Stimulated activated CD4-positive, alpha-beta T cell treated with anti-CD3 and anti-CD28 coated beads, TNF-alpha, amount 100 ng/mL, for 1 hour (primary cell): ENCODE measurements around the gene SRPK2.
"Not testable (repeated sequence)": the region's sequence is repeated elsewhere in the genome, so short reads cannot be mapped to it uniquely, and the experiment has no call there.

Source experiments
- DNase-seq, 3 donors: peaks; one replicate each; pipeline ENCODE4 v3.0.0-alpha.2; 2020; ENCODE audit warnings: low read depth in 3 of 3, low spot score in 1 of 3

Gene SRPK2

DNA sequence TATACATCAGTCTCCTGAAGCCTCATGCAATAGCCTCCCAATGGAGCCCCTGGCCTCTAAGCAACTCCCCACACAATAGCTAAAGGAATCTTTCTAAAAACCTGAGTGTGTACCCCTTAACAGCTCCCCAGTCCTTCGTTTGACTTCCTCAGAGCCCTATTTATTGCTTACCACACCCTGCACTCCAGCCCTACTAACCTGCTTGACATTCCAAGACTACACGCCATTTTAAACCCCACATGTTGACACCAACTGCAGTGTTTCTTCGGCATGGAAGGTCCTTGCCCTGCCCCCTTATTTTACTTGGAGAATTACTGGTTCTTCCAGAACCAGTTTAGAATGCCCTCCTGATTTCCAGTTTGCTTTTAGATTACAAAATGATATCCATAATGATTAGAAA, 10.8 kb downstream of the SRPK2 start:
- no peak for DNase-seq

DNA sequence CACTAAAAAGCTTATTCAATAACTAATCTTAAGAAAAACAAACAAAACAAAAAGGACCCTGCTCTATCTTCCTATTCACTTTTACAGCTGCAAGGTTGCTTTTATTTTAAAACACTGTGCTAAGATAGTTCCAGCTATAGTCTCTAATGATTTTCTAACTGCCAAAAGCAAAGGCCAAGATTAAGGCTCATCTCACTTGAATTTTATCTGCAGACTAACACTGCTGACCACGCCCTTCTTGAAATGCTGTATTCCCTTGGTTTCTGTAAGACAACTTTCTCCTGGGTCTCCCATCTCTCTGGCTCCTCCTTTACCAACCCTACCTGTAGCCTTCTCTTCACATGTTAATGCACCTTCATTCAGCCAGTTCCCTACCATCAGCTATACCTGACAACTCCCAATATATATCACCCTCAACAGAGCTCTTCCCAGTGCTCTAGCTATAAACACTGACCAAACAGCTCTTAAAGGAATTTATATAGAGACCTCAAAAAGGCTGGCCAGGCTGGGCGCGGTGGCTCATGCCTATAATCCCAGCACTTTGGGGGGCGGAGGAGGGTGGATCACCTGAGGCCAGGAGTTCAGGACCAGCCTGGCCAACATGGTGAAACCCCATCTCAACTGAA, 11.7 kb downstream of the SRPK2 start:
- DNase-seq, result no peak

DNA sequence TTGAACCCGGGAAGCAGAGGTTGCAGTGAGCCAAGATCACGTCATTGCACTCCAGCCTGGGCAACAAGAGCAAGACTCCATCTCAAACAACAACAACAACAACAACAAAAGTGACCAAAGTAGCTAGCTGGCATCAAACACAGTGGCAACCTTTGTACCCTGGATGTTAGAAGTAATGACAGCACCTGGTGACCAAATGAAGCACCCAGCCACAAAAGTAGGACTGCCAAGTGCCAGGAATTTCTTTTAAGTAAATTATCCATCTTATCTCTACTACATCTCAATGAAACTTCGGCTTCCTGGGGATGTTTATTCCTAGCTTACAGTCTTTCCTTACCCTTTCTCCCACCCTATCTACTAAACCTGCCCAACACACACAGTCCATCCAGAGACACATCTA, 18.8 kb downstream of the SRPK2 start:
- DNase-seq, result no peak

- DNase-seq, result no peak
Measured at GRCh38 chr7:105367458-105367857, 21.3 kb downstream of the SRPK2 start.

DNA sequence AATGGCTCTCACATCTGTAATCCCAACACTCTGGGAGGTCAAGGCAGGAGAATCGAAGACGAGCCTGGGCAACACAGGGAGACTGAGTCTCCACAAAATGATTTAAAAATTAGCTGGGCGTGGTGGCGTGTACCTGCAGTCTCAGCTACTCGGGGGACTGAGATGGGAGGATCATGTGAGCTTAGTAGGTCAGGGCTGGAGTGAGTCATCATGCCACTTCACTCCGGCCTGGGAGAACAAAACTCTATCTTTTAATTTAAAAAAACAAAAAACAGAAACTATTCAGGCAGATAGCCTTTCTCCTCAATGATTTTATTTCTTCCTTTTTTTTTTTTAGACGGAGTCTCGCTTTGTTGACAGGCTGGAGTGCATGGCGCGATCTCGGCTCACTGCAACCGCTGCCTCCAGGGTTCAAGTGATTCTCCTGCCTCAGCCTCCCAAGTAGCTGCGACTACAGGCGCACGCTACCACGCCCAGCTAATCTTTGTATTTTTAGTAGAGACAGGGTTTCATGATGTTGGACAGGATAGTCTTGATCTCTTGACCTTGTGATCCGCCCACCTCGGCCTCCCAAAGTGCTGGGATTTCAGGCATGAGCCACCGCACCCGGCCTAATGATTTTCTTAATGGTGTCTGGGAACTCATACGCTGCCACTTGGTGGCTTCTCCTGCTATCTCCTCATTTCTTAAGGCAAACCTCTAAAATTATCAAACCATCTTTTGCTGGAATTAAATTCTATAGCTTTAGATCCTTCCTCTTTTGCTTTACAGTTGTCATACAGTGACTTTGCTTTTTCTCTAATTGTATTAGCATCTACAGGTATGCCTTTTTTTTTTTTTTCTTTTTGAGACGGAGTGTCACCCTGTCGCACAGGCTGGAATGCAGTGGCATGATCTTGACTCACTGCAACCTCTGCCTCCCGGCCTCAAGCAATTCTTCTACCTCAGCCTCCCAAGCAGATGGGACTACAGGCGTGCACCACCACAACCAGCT, 22.9 kb downstream of the SRPK2 start:
- no peak for DNase-seq

- DNase-seq, result no peak
Measured at GRCh38 chr7:105364684-105365083, 24.0 kb downstream of the SRPK2 start.

- DNase-seq, result not testable (repeated sequence)
Measured at GRCh38 chr7:105363657-105364056, 25.1 kb downstream of the SRPK2 start.

DNA sequence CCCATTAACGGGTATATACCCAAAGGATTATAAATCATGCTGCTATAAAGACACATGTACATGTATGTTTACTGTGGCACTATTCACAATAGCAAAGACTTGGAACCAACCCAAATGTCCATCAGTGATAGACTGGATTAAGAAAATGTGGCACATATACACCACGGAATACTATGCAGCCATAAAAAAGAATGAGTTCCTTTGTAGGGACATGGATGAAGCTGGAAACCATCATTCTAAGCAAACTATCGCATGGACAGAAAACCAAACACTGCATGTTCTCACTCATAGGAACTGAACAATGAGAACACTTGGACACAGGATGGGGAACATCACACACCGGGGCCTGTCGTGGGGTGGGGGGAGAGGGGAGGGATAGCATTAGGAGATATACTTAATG, 26.0 kb downstream of the SRPK2 start:
- not testable (repeated sequence) for DNase-seq

DNA sequence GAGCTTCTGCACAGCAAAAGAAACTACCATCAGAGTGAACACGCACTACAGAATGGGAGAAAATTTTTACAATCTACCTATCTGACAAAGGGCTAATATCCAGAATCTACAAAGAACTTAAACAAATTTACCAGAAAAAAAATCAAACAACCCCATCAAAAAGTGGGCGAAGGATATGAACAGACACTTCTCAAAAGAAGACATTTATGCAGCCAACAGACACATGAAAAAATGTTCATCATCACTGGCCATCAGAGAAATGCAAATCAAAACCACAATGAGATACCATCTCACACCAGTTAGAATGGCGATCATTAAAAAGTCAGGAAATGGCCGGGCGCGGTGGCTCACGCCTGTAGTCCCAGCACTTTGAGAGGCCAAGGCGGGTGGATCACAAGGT, 26.7 kb downstream of the SRPK2 start:
- DNase-seq, result not testable (repeated sequence)

- not testable (repeated sequence) for DNase-seq
Measured at GRCh38 chr7:105360149-105360548, 28.6 kb downstream of the SRPK2 start.

DNA sequence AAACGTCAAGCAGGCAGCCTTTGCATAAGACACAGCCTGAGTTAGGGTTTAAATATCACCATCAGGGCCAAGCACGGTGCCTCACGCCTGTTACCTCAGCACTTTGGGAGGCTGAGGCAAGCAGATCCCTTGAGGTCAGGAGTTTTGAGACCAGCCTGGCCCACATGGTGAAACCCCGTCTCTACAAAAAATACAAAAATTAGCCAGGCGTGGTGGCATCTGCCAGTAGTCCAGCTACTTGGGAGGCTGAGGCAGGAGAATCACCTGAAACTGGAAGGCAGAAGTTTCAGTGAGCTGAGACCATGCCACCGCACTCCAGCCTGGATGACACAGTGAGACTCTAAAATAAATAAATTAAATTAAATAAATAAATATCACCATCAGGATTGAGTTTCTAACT, 33.0 kb downstream of the SRPK2 start:
- DNase-seq, result no peak

- no peak for DNase-seq
Measured at GRCh38 chr7:105354383-105354782, 34.3 kb downstream of the SRPK2 start.

DNA sequence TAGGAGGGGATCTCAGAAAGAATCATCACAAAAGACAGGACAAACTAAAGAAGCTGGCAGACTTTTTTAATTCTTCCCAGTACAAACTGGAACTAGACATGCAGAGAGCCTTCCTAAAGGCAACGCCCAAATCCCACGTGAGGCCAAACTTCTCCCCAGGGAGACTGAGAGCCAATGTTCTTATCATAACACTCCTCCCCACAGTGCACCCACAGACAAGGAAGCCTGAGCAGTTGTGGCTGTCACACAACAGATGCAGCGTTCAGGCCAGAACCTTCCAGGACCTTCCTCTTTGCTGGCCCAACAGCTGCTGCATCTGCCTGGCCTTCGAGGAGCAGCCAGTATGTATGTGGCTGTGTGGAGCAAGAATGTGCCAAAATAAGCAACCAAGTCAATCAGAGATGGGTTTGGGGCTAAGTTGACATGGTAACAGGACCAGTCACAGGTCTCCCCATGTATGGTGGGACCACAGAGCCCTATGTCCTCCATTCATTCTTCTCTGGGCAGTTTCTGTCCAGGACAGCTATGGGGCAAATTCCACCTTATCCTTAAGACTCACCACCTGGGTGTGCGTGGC, 34.9 kb downstream of the SRPK2 start:
- DNase-seq, result no peak

DNA sequence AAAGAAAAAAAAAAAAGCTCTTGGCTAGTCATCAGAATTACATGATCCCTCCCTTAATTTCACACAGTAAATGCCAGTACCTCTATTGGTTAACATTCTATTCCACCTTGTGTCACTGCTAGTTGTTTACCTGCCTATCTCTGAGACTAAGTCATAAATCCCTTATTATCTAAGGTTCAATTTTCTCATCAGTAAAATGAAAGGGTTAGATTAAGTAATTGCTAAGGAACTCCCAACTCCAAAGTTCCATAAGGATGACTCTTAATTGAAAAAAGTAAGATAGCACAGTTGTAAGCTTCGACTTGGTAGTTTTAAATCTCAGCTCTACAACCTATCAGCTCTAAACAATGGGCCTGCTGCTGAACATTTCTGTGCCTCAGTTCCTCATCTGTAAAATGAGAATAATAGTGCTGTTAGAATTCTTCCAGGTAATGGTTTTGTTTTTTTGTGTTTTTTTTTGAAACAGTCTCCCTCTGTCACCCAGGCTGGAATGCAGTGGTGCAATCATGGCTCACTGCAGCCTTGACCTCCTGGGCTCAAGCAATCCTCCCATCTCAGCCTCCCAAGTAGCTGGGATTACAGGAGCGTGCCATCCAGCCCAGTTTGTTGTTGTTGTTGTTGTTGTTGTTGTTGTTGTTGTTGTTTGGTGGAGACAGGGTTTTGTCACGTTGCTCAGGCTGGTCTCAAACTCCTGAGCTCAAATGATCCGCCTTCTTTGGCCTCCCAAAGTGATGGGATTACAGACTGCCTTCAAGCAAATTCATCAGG, 35.6 kb downstream of the SRPK2 start:
- no peak for DNase-seq

- peak in 2 of 3 donors; percentile 8 to 21 for DNase-seq
Measured at GRCh38 chr7:105352018-105352612, 36.6 kb downstream of the SRPK2 start.

- DNase-seq, result no peak
Measured at GRCh38 chr7:105350906-105351305, 37.8 kb downstream of the SRPK2 start.

- not testable (repeated sequence) for DNase-seq
Measured at GRCh38 chr7:105348177-105348576, 40.5 kb downstream of the SRPK2 start.

- no peak for DNase-seq
Measured at GRCh38 chr7:105346593-105347322, 42.0 kb downstream of the SRPK2 start.

- no peak for DNase-seq
Measured at GRCh38 chr7:105346138-105346537, 42.6 kb downstream of the SRPK2 start.

GRCh38 chr7:105345725-105346124, 43.0 kb downstream of the SRPK2 start:
- no peak for DNase-seq
